ENCODE results near the gene SLC25A21. TPM values are rescaled to one million over a fixed set of nuclear protein-coding genes. Genes with fewer than 3 reads are reported as not detected.

The SLC25A21 gene
- total RNA-seq, 1 experiment from 2014 or later = 7.1 TPM

DNA sequence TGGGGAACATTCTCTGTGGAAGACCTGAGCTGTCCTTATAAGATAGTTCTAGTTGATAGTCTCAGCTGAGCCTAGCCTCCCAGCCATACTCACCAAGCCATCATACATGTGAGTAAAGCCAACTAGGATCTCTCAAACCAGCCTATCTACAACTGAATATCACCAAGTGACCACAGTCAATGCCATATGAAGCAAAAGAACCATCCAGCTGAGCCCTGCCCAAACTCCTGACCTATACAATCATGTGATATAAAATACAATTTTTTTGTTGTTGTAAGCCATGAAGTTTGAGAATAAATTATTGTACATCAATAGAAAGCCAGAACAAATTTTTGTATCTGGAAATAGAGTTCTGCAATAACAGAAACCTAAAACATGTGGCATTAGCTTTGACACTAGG lies 118.3 kb downstream of the SLC25A21 start:
- H3K27ac Mint-ChIP-seq = no peak overlapping the region; a peak in 1 of 7 replicates
- Histone ChIP-seq H3K27me3 (ENCODE audit: insufficient read depth, low read length) (no peaks in the 10 kb centered on the region), H4K8ac (replicated peaks; ENCODE audit: insufficient read length, low read depth, low read length) (no peak overlapping the region), H3K14ac (ENCODE audit: insufficient read depth, low read length) (no peak overlapping the region), H2BK20ac (ENCODE audit: low read depth, low read length, poor library complexity, severe bottlenecking) (no peak overlapping the region), H2BK120ac (ENCODE audit: low read depth, low read length, poor library complexity, severe bottlenecking) (no peak overlapping the region), H2BK15ac (ENCODE audit: low read depth, low read length) (no peak overlapping the region), H3K56ac (ENCODE audit: insufficient read length, low read depth, low read length) (no peak overlapping the region), H3K4me2 (ENCODE audit: insufficient read depth, insufficient read length, low read length) (no peak overlapping the region), H3K18ac (ENCODE audit: insufficient read length, low read depth, low read length) (no peak overlapping the region), H4K5ac (ENCODE audit: insufficient read length, low read depth, low read length) (no peak overlapping the region), H4K20me1 (ENCODE audit: control insufficient read depth, insufficient read depth, insufficient read length) (no peaks in the 10 kb centered on the region), H2AK5ac (ENCODE audit: insufficient read length, low read length) (no peak overlapping the region), H2BK12ac (ENCODE audit: insufficient read length, low read depth, low read length) (no peak overlapping the region), H3K79me2 (ENCODE audit: insufficient read depth, low read length) (no peaks in the 10 kb centered on the region), H3K9me3 (ENCODE audit: control insufficient read depth, low read depth, low read length) (no peaks in the 10 kb centered on the region), H3K27ac (ENCODE audit: insufficient read length, low read depth, low read length) (no peak overlapping the region), H3K4me1 (ENCODE audit: insufficient read depth, low read length) (no peaks in the 10 kb centered on the region), H2BK5ac (ENCODE audit: insufficient read length, low read length) (no peak overlapping the region), H3K23me2 (ENCODE audit: insufficient read length, low read depth, low read length, poor library complexity, severe bottlenecking) (no peaks in the 10 kb centered on the region), H3T11ph (ENCODE audit: low read length) (no peak overlapping the region), H2AFZ (ENCODE audit: low read length) (no peak overlapping the region), H3K79me1 (ENCODE audit: insufficient read depth, low read depth, low read length, poor library complexity, severe bottlenecking) (no peaks in the 10 kb centered on the region), H3K4ac (ENCODE audit: low read depth, low read length) (no peak overlapping the region), H4K91ac (ENCODE audit: insufficient read length, low read depth, low read length) (no peak overlapping the region), H3K9ac (ENCODE audit: extremely low read depth, insufficient read length, low read length) (no peak overlapping the region), H3K23ac (ENCODE audit: insufficient read length, low read depth, low read length) (no peak overlapping the region)
- peaks cover 0 to 11% (median 3%) of the 10 kb centered on the region in 3 experiments; a peak in 4 of 7 replicates for H3K36me3 Mint-ChIP-seq (ENCODE audit: insufficient read depth in 1 of 3, low read depth in 3 of 3)
- no peak for TF ChIP-seq CTCF (conservative IDR thresholded peaks at IDR 0.05)
- no peak overlapping the region for H3K4me3 Mint-ChIP-seq
- peaks cover 19 to 21% of the 10 kb centered on the region in 2 experiments for H3K4me1 Mint-ChIP-seq
- peaks cover 6 to 12% of the 10 kb centered on the region in 2 experiments; a peak in 4 of 5 replicates for H3K9me3 Mint-ChIP-seq
- no peaks in the 10 kb centered on the region for H3K27me3 Mint-ChIP-seq (ENCODE audit: low read depth)
- DNase-seq = no peak

Measured in H9 (cell line).